HepG2 (cell line): ENCODE results near the gene DENND1C. TPM values are rescaled to one million over a fixed set of nuclear protein-coding genes. Genes with fewer than 3 reads are reported as not detected.

Experiments used
- ATAC-seq: fragments of 200-7000 bp; cut with Tn5 transposase; 3 replicates; pipeline ENCODE4 v1.9.1; 2020; ENCODE audit warnings: mild to moderate bottlenecking, moderate library complexity
- BruUV-seq: library from RNA; stranded (reverse); fragments of 400-500 nt; replicated peaks from 2 replicates; lab custom pipeline; 2021; lab: Mats Ljungman, UMichigan
- CTCF ChIA-PET: fragments of 300-600 bp; formaldehyde crosslinking; extraction: SDS; loops from one replicate; lab custom pipeline; 2021; ENCODE audit warnings: low total read pairs, inconsistent platforms, low intra/inter-chr PET ratio; lab: Yijun Ruan, JAX
- POLR2A ChIA-PET: fragments of 350-600 bp; sonication (Branson Sonifier 250); formaldehyde crosslinking; loops from one replicate; lab custom pipeline; 2020; ENCODE audit warnings: antibody characterized with exemption, inconsistent platforms; lab: Yijun Ruan, JAX
- DNase-seq: peaks from one replicate; pipeline ENCODE4 v3.0.0-alpha.2; 2015; ENCODE audit warnings: low spot score
- FAIRE-seq: peaks from 3 replicates; lab custom pipeline; 2011; peaks lifted over from hg19 to GRCh38; lab: Jason Lieb, UNC
- H2AFZ ChIP-seq: one replicate; pipeline ENCODE4 v1.6.1; 2011; ENCODE audit warnings: low read length, inconsistent platforms
- H3K27ac ChIP-seq: fragments of 300-600 bp; 3 replicates; pipeline ENCODE4 v1.8.0; 2011; ENCODE audit warnings: mixed run types, mild to moderate bottlenecking, mixed read lengths, low read length, inconsistent platforms; ENCODE audit not compliant: insufficient read depth; ENCODE audit errors: extremely low read length
- H3K27me3 ChIP-seq, 2 experiments: fragments of 200-600 bp in 1 of 2; 2 replicates in 1 of 2; 3 replicates in 1 of 2; pipeline versions ENCODE4 v1.6.0 to v1.8.0; 2011; ENCODE audit warnings: low read length in 2 of 2, mild to moderate bottlenecking in 2 of 2, moderate library complexity in 2 of 2, inconsistent platforms in 1 of 2; ENCODE audit not compliant: insufficient read depth in 2 of 2, control insufficient read depth in 1 of 2
- H3K36me3 ChIP-seq, 2 experiments: fragments of 200-600 bp in 1 of 2; replicated peaks in 1 of 2; 2 replicates in 1 of 2; 3 replicates in 1 of 2; pipeline versions ENCODE4 v1.5.1 to v1.8.0; 2011; ENCODE audit warnings: low read length in 2 of 2, inconsistent platforms in 1 of 2; ENCODE audit not compliant: insufficient read depth in 2 of 2, control insufficient read depth in 1 of 2
- H3K4me1 ChIP-seq: 2 replicates; pipeline ENCODE4 v1.5.1; 2012; ENCODE audit warnings: low read length, inconsistent platforms; ENCODE audit not compliant: insufficient read depth
- H3K4me2 ChIP-seq: 2 replicates; pipeline ENCODE4 v1.6.0; 2011; ENCODE audit warnings: low read depth, low read length, inconsistent platforms
- H3K4me3 ChIP-seq, 3 experiments: fragments of 200-600 bp in 1 of 3; sonication (generic), shearing (Covaris generic) in 1 of 3; replicated peaks in 1 of 3; 2 replicates each; pipeline ENCODE4 v1.5.1; 2011 to 2016; ENCODE audit warnings: low read length in 3 of 3, inconsistent platforms in 2 of 3, low read depth in 2 of 3, mild to moderate bottlenecking in 2 of 3, control low read depth in 1 of 3, mixed read lengths in 1 of 3; ENCODE audit not compliant: insufficient read depth in 1 of 3
- H3K79me2 ChIP-seq: one replicate; pipeline ENCODE4 v1.6.1; 2011; ENCODE audit warnings: low read length, inconsistent platforms; ENCODE audit not compliant: insufficient read depth
- H3K9ac ChIP-seq: 2 replicates; pipeline ENCODE4 v1.6.0; 2011; ENCODE audit warnings: mild to moderate bottlenecking, low read depth, low read length, inconsistent platforms; ENCODE audit not compliant: insufficient read depth
- H3K9me3 ChIP-seq: 2 replicates; pipeline ENCODE4 v1.5.1; 2012; ENCODE audit warnings: mild to moderate bottlenecking, low read length
- H4K20me1 ChIP-seq: 2 replicates; pipeline ENCODE4 v1.6.0; 2011; ENCODE audit warnings: inconsistent platforms, mild to moderate bottlenecking, low read length, moderate library complexity; ENCODE audit not compliant: insufficient read depth
- ARID4A ChIP-seq: sonication (generic); formaldehyde crosslinking; IDR thresholded peaks from 2 replicates; pipeline ENCODE4 v1.5.0; 2020; ENCODE audit warnings: mild to moderate bottlenecking, missing genetic modification reagents, borderline replicate concordance
- ARID5B ChIP-seq: IDR thresholded peaks from 2 replicates; pipeline ENCODE4 v1.4.0; 2020; ENCODE audit warnings: mild to moderate bottlenecking, missing genetic modification reagents
- DR1 ChIP-seq: sonication (generic); formaldehyde crosslinking; IDR thresholded peaks from 2 replicates; pipeline ENCODE4 v1.8.0; 2021; ENCODE audit warnings: mild to moderate bottlenecking, missing genetic modification reagents, inconsistent platforms
- IRF9 ChIP-seq: sonication (generic); formaldehyde crosslinking; IDR thresholded peaks from 2 replicates; pipeline ENCODE4 v1.8.0; 2022; ENCODE audit warnings: missing genetic modification reagents, mild to moderate bottlenecking, borderline replicate concordance
- NR2F2 ChIP-seq: IDR thresholded peaks from 2 replicates; pipeline ENCODE4 v1.6.1; 2012; ENCODE audit warnings: low read depth, inconsistent platforms, borderline replicate concordance
- RAD51 ChIP-seq: fragments of 450-650 bp; IDR thresholded peaks from 2 replicates; pipeline ENCODE4 v1.6.1; 2016; ENCODE audit warnings: borderline replicate concordance
- ZBTB10 ChIP-seq: sonication (generic); formaldehyde crosslinking; IDR thresholded peaks from 2 replicates; pipeline ENCODE4 v1.4.0; 2020; ENCODE audit warnings: missing genetic modification reagents, borderline replicate concordance
- ZMYM3 ChIP-seq: sonication (generic); formaldehyde crosslinking; IDR thresholded peaks from 2 replicates; pipeline ENCODE4 v1.5.1; 2020; ENCODE audit warnings: mild to moderate bottlenecking, missing genetic modification reagents
- ZNF230 ChIP-seq: sonication (generic); formaldehyde crosslinking; IDR thresholded peaks from 2 replicates; pipeline ENCODE4 v1.4.0; 2020; ENCODE audit warnings: mild to moderate bottlenecking, missing genetic modification reagents
- ZNF253 ChIP-seq: sonication (generic); formaldehyde crosslinking; IDR thresholded peaks from 2 replicates; pipeline ENCODE4 v1.8.0; 2022; ENCODE audit warnings: mild to moderate bottlenecking, missing genetic modification reagents, borderline replicate concordance
- ZNF816 ChIP-seq: sonication (generic); formaldehyde crosslinking; IDR thresholded peaks from 2 replicates; pipeline ENCODE4 v1.8.0; 2022; ENCODE audit warnings: missing genetic modification reagents, mild to moderate bottlenecking, borderline replicate concordance
- ZSCAN25 ChIP-seq: sonication (generic); formaldehyde crosslinking; IDR thresholded peaks from 2 replicates; pipeline ENCODE4 v1.8.0; 2022; ENCODE audit warnings: mild to moderate bottlenecking, missing genetic modification reagents
- WGBS: methylation state at CpG from one replicate; pipeline ENCODE4 v1.1.6; 2017; ENCODE audit warnings: low lambda C conversion rate; 5-methylcytosine and 5-hydroxymethylcytosine counted together
- in situ Hi-C: cut with HindIII; loops from 2 replicates; pipeline ENCODE4 v1.10.0; 2017; ENCODE audit warnings: low pct_unique_long_range_greater_than_20kb; ENCODE audit not compliant: extremely low pct_ligation_motif_present
- intact Hi-C: fragments of 100-400 bp; cut with micrococcal nuclease; formaldehyde crosslinking; loops from one replicate; pipeline ENCODE4 v1.10.0; 2022; ENCODE audit not compliant: unreplicated experiment
- polyA plus RNA-seq, 8 experiments: library from polyadenylated mRNA; depleted of rRNA in 3 of 8; stranded (reverse) in 7 of 8; unstranded in 1 of 8; fragments of >200 nt; fragmentation: Illumina TruSeq in 4 of 8; extraction: Trizol in 4 of 8; gene quantifications; 2 replicates each; pipeline versions ENCODE4 v1.2.1 to v1.2.3, GENCODE V29; 2011 to 2016; ENCODE audit warnings: low read depth in 4 of 8, missing spikeins in 1 of 8, mixed read lengths in 1 of 8; ENCODE audit not compliant: insufficient read depth in 1 of 8
- total RNA-seq, 5 experiments: library from RNA; depleted of rRNA; stranded (reverse); fragments of >200 nt; fragmentation: Illumina TruSeq; extraction: Trizol; gene quantifications; 2 replicates each; pipeline ENCODE4 v1.2.3, GENCODE V29; 2016; ENCODE audit warnings: low read depth in 1 of 5

The DENND1C gene
- total and polyA plus RNA-seq, 2 of the 13 experiments (the other 11 are each of a cell fraction or from before 2014, with no cell fraction given) = 0.04 to 0.73 TPM

- Histone ChIP-seq H3K9me3 (no peaks in the 10 kb centered on the region), H3K4me3 (no peak overlapping the region), H3K27me3 (no peaks in the 10 kb centered on the region), H3K36me3 (no peaks in the 10 kb centered on the region), H2AFZ (no peak overlapping the region), H3K27ac (no peak overlapping the region), H4K20me1 (no peaks in the 10 kb centered on the region), H3K9ac (no peak overlapping the region), H3K79me2 (no peaks in the 10 kb centered on the region), H3K4me2 (no peak overlapping the region), H3K4me1 (no peaks in the 10 kb centered on the region)
- no peak for FAIRE-seq
- no TSS peak for BruUV-seq
- no peak for DNase-seq
- no peak for ATAC-seq
- ChIA-PET CTCF (no interaction called here), POLR2A (no interaction called here)
- intact Hi-C loops = no loop called here
- in situ Hi-C loops = no loop called here
- 98% methylated on average over 3 of the region's 3 CpGs for WGBS
- TF ChIP-seq ZBTB10 (CRISPR knock-in tag) (no peak), NR2F2 (no peak), ZSCAN25 (CRISPR knock-in tag) (no peak), ZNF816 (CRISPR knock-in tag) (no peak), DR1 (CRISPR knock-in tag) (no peak), ZNF253 (CRISPR knock-in tag) (no peak), ZMYM3 (CRISPR knock-in tag) (no peak), RAD51 (no peak), ARID4A (CRISPR knock-in tag) (no peak), IRF9 (no peak), ZNF230 (no peak), ARID5B (CRISPR knock-in tag) (no peak)
These were observed 35.1 kb downstream of the DENND1C start for GRCh38 chr19:6446452-6446851.
